ENCODE measurements around the gene SLC6A8. TPM values are rescaled to one million over a fixed set of nuclear protein-coding genes. Genes with fewer than 3 reads are reported as not detected.

The SLC6A8 gene
- total RNA-seq, 1 experiment from 2014 or later, result 45.3 TPM

DNA sequence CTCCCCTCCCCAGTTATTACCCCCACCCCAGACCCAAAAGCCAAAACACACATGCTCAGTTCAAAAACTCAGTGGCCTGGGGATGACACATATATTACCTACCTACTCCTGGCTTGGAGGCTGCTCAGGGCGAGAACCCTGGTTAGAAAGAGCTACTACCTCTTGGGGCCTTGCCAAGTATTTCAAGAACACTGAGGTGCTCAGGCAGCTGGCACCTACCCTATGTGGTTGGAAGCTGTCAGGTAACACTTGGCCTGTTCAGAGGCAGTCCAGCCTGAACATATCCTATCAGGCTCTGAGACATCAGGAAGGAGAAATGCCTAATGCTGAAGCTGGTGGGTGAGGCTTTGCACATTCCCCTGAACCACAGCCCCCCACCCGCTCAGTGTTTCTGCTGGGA is 31.5 kb downstream of the SLC6A8 start:
- H3K79me2 ChIP-seq (ENCODE audit: low read length), result peaks cover 68% of the 10 kb centered on the region
- H3K4me3 ChIP-seq (ENCODE audit: low read length), result no peak overlapping the region
- ChIA-PET CTCF (no interaction called here), POLR2A (ENCODE audit: unreplicated experiment) (no interaction called here)
- H3K27me3 ChIP-seq (ENCODE audit: low read length), result no peaks in the 10 kb centered on the region
- H3F3A ChIP-seq (ENCODE audit: low read length, unreplicated experiment), result no peaks in the 10 kb centered on the region
- H3K9me2 ChIP-seq (replicated peaks; ENCODE audit: low read length), result no peaks in the 10 kb centered on the region
- peaks cover 53% of the 10 kb centered on the region for H3K36me3 ChIP-seq (ENCODE audit: low read depth, low read length)
- no peak overlapping the region for H3K4me2 ChIP-seq (ENCODE audit: low read length)
- no peak overlapping the region for H3K27ac ChIP-seq (ENCODE audit: low read length)
- no peak for TF ChIP-seq EZH2 (IDR thresholded peaks at IDR 0.05; ENCODE audit: low read length, unreplicated experiment)
- TF ChIP-seq, protein P1, sequence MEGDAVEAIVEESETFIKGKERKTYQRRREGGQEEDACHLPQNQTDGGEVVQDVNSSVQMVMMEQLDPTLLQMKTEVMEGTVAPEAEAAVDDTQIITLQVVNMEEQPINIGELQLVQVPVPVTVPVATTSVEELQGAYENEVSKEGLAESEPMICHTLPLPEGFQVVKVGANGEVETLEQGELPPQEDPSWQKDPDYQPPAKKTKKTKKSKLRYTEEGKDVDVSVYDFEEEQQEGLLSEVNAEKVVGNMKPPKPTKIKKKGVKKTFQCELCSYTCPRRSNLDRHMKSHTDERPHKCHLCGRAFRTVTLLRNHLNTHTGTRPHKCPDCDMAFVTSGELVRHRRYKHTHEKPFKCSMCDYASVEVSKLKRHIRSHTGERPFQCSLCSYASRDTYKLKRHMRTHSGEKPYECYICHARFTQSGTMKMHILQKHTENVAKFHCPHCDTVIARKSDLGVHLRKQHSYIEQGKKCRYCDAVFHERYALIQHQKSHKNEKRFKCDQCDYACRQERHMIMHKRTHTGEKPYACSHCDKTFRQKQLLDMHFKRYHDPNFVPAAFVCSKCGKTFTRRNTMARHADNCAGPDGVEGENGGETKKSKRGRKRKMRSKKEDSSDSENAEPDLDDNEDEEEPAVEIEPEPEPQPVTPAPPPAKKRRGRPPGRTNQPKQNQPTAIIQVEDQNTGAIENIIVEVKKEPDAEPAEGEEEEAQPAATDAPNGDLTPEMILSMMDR (conservative IDR thresholded peaks at IDR 0.05; ENCODE audit: low read depth, low read length), result no peak
- TF ChIP-seq EZH2phosphoT487 (IDR thresholded peaks at IDR 0.05; ENCODE audit: borderline replicate concordance, low read length), result no peak
- no peak overlapping the region for H3K9ac ChIP-seq (ENCODE audit: low read length)
- H4K20me1 ChIP-seq (ENCODE audit: low read length), result peaks cover 17% of the 10 kb centered on the region; the same call in 1 of the 2 replicates
- DNase-seq, result no peak
- no peak overlapping the region for H2AFZ ChIP-seq (ENCODE audit: low read length)
- intact Hi-C loops (cut with micrococcal nuclease), result no loop called here
- H3K4me1 ChIP-seq (ENCODE audit: insufficient read depth, low read length), result peaks cover 7% of the 10 kb centered on the region; the same call in 1 of the 2 replicates
- ATAC-seq, result no peak
- no peaks in the 10 kb centered on the region for H3K9me3 ChIP-seq (ENCODE audit: low read length)
- no TSS peak for BruUV-seq (replicated peaks)

DNA sequence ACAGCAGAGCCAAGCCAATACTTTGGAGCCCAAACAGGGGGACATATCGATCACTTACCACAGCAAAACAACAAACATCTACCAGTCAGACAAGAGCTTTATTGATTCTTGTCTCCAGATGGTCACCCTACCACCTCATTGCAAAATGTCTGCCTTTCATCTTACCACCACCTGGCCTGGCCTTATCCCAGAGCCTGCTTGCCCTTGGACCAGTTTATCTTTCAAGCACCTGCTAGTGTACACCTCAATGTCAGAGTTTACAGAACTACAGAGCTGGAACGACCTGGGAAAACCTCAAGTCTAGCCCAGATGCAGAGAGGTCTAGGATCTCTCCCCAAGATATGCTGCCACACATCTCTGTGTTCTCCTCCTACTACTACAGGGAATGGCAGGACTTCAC is 32.0 kb downstream of the SLC6A8 start:
- Histone ChIP-seq H4K20me1 (ENCODE audit: low read length) (peaks cover 17% of the 10 kb centered on the region; the same call in 1 of the 2 replicates), H3K27me3 (ENCODE audit: low read length) (no peaks in the 10 kb centered on the region), H3F3A (ENCODE audit: low read length, unreplicated experiment) (no peaks in the 10 kb centered on the region), H3K79me2 (ENCODE audit: low read length) (peaks cover 68% of the 10 kb centered on the region), H3K9ac (ENCODE audit: low read length) (no peak overlapping the region), H3K9me3 (ENCODE audit: low read length) (no peaks in the 10 kb centered on the region), H3K36me3 (ENCODE audit: low read depth, low read length) (peaks cover 50% of the 10 kb centered on the region), H3K9me2 (replicated peaks; ENCODE audit: low read length) (no peaks in the 10 kb centered on the region), H2AFZ (ENCODE audit: low read length) (no peak overlapping the region), H3K4me3 (ENCODE audit: low read length) (no peak overlapping the region), H3K4me2 (ENCODE audit: low read length) (no peak overlapping the region), H3K4me1 (ENCODE audit: insufficient read depth, low read length) (peaks cover 7% of the 10 kb centered on the region; the same call in 1 of the 2 replicates), H3K27ac (ENCODE audit: low read length) (no peak overlapping the region)
- intact Hi-C loops (cut with micrococcal nuclease), result no loop called here
- CTCF ChIA-PET, result no interaction called here
- DNase-seq (no peak), ATAC-seq (no peak)
- BruUV-seq (replicated peaks), result no TSS peak
- TF ChIP-seq, protein P1 (conservative IDR thresholded peaks at IDR 0.05; ENCODE audit: low read depth, low read length), result no peak
- TF ChIP-seq EZH2 (IDR thresholded peaks at IDR 0.05; ENCODE audit: low read length, unreplicated experiment) (no peak), EZH2phosphoT487 (IDR thresholded peaks at IDR 0.05; ENCODE audit: borderline replicate concordance, low read length) (no peak)
- POLR2A ChIA-PET (ENCODE audit: unreplicated experiment), result no interaction called here

DNA sequence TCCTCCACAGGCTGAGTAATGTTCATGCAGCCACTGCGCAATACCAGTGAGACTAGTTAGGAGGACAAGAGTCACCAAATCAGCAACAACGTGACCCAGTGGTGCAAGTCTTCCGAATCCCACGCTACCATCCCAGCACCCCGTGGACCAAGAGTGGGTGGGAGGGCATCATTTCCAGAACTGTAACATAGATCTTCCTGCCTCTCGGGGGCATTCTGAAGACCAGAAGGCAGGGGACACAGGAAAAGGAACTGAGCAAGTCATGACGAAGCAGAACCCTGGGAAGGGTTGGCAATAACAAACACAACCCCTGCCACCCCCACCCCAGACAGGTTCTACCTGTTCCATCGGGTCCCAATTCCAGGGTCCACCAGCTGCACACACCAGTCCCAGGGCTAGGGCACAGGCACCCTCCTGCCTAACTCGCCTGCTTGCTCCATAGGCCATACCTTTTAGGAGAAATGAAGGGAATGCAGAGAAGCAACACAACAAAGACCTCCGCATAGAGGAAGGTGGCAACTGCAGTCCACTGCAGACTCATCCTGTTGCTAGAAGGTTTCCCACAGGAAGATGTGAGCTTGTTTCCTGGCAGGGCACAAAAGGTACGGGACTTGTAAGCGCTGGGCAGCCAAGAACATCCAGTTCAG is 35.1 kb downstream of the SLC6A8 start:
- no peak overlapping the region for H2AFZ ChIP-seq (ENCODE audit: low read length)
- no TSS peak for BruUV-seq (replicated peaks)

More for the DNA sequence above, 35.1 kb downstream of the SLC6A8 start:
- Histone ChIP-seq H3K36me3 (ENCODE audit: low read depth, low read length) (peaks cover 34% of the 10 kb centered on the region), H3K27me3 (ENCODE audit: low read length) (no peaks in the 10 kb centered on the region), H3K27ac (ENCODE audit: low read length) (peak overlapping the region; percentile 92), H3K4me1 (ENCODE audit: insufficient read depth, low read length) (peaks cover 30% of the 10 kb centered on the region), H3K9me2 (replicated peaks; ENCODE audit: low read length) (no peaks in the 10 kb centered on the region), H3K4me3 (ENCODE audit: low read length) (peak overlapping the region; percentile 92), H3K4me2 (ENCODE audit: low read length) (peak overlapping the region; percentile 93), H3F3A (ENCODE audit: low read length, unreplicated experiment) (no peaks in the 10 kb centered on the region), H3K9ac (ENCODE audit: low read length) (peak overlapping the region; percentile 97), H3K9me3 (ENCODE audit: low read length) (no peaks in the 10 kb centered on the region), H3K79me2 (ENCODE audit: low read length) (peaks cover 91% of the 10 kb centered on the region), H4K20me1 (ENCODE audit: low read length) (peaks cover 16% of the 10 kb centered on the region; the same call in 1 of the 2 replicates)
- POLR2A ChIA-PET (ENCODE audit: unreplicated experiment), result no interaction called here
- ATAC-seq, result no peak
- TF ChIP-seq EZH2phosphoT487 (IDR thresholded peaks at IDR 0.05; ENCODE audit: borderline replicate concordance, low read length) (no peak), EZH2 (IDR thresholded peaks at IDR 0.05; ENCODE audit: low read length, unreplicated experiment) (no peak)
- TF ChIP-seq, protein P1 (conservative IDR thresholded peaks at IDR 0.05; ENCODE audit: low read depth, low read length), result no peak
- intact Hi-C loops (cut with micrococcal nuclease), result loop anchor here (2.0 kb wide), 1 partner anchor 14 kb away; no protein-coding TSS in a partner anchor
- CTCF ChIA-PET, result no interaction called here
- DNase-seq, result peak; percentile 74
